Measurements from ENCODE around the gene KIAA0232. TPM values are rescaled to one million over a fixed set of nuclear protein-coding genes. Genes with fewer than 3 reads are reported as not detected.

KIAA0232 gene
- total RNA-seq, 1 experiment from 2014 or later: 28.5 TPM

GRCh38 chr4:6779667-6780565 is 2.6 kb upstream of the KIAA0232 start:
- H3K27me3 Mint-ChIP-seq (ENCODE audit: low read depth): peaks cover 41% of the 10 kb centered on the region
- Histone ChIP-seq H3K27me3 (ENCODE audit: insufficient read depth, low read length) (no peaks in the 10 kb centered on the region), H2AK5ac (ENCODE audit: insufficient read length, low read length) (no peak overlapping the region), H4K20me1 (ENCODE audit: control insufficient read depth, insufficient read depth, insufficient read length) (no peaks in the 10 kb centered on the region), H3K4me2 (ENCODE audit: insufficient read depth, insufficient read length, low read length) (no peak overlapping the region), H3K23me2 (ENCODE audit: insufficient read length, low read depth, low read length, poor library complexity, severe bottlenecking) (peaks cover 3% of the 10 kb centered on the region), H4K91ac (ENCODE audit: insufficient read length, low read depth, low read length) (no peak overlapping the region), H2BK120ac (ENCODE audit: low read depth, low read length, poor library complexity, severe bottlenecking) (no peak overlapping the region), H3K4ac (ENCODE audit: low read depth, low read length) (no peak overlapping the region), H2AFZ (ENCODE audit: low read length) (no peak overlapping the region), H2BK5ac (ENCODE audit: insufficient read length, low read length) (no peak overlapping the region), H2BK12ac (ENCODE audit: insufficient read length, low read depth, low read length) (no peak overlapping the region), H3K56ac (ENCODE audit: insufficient read length, low read depth, low read length) (no peak overlapping the region), H2BK20ac (ENCODE audit: low read depth, low read length, poor library complexity, severe bottlenecking) (no peak overlapping the region), H3K27ac (ENCODE audit: insufficient read length, low read depth, low read length) (no peak overlapping the region), H3K79me1 (ENCODE audit: insufficient read depth, low read depth, low read length, poor library complexity, severe bottlenecking) (no peaks in the 10 kb centered on the region), H3K23ac (ENCODE audit: insufficient read length, low read depth, low read length) (no peak overlapping the region), H3K9ac (ENCODE audit: extremely low read depth, insufficient read length, low read length) (no peak overlapping the region), H3K79me2 (ENCODE audit: insufficient read depth, low read length) (no peaks in the 10 kb centered on the region; the same call in 1 of the 2 replicates), H3K4me1 (ENCODE audit: insufficient read depth, low read length) (0 out of 2 replicates have a peak, but pooled peaks cover 3% of the 10 kb centered on the region), H4K5ac (ENCODE audit: insufficient read length, low read depth, low read length) (no peak overlapping the region), H4K8ac (replicated peaks; ENCODE audit: insufficient read length, low read depth, low read length) (no peak overlapping the region), H2BK15ac (ENCODE audit: low read depth, low read length) (no peak overlapping the region), H3K9me3 (ENCODE audit: control insufficient read depth, low read depth, low read length) (no peaks in the 10 kb centered on the region), H3K14ac (ENCODE audit: insufficient read depth, low read length) (no peak overlapping the region), H3T11ph (ENCODE audit: low read length) (no peak overlapping the region), H3K18ac (ENCODE audit: insufficient read length, low read depth, low read length) (no peak overlapping the region)
- DNase-seq: peak; percentile 61
- H3K9me3 Mint-ChIP-seq: no peaks in the 10 kb centered on the region; a peak in 1 of 5 replicates
- no peaks in the 10 kb centered on the region for H3K36me3 Mint-ChIP-seq (ENCODE audit: insufficient read depth in 1 of 3, low read depth in 3 of 3)
- H3K27ac Mint-ChIP-seq: peak overlapping the region in 2 of 3 experiments; percentile 3 to 29; a peak in 1 of 7 replicates
- peak; percentile 40; the same call in 2 of the 3 replicates for TF ChIP-seq CTCF (conservative IDR thresholded peaks at IDR 0.05)
- H3K4me3 Mint-ChIP-seq: peak overlapping the region in 1 of 2 experiments; percentile 53; a peak in 2 of 5 replicates
- H3K4me1 Mint-ChIP-seq: peaks cover 33 to 48% of the 10 kb centered on the region in 2 experiments
- WGBS (ENCODE audit: extremely low coverage, insufficient read length, low lambda C conversion rate): no CpG with 5 or more reads among the region's 17 CpGs

Data from H9 (cell line).